Left lung (tissue), 10 donors: ENCODE results near the gene DDIAS. TPM values are rescaled to one million over a fixed set of nuclear protein-coding genes. Genes with fewer than 3 reads are reported as not detected.

Source experiments
- ATAC-seq: fragments of 200-7000 bp; cut with Tn5 transposase; one replicate; pipeline ENCODE4 v1.9.1; 2020; ENCODE audit warnings: moderate library complexity
- DNase-seq, 4 donors: peaks; one replicate each; pipeline ENCODE4 v3.0.0-alpha.2; 2013 to 2020
- H3K27ac ChIP-seq, 2 donors: fragments of 200-600 bp; sonication (generic) in 1 of 2; one replicate each; pipeline versions ENCODE4 v1.5.0 to v1.8.0; 2020 to 2021
- H3K27me3 ChIP-seq, 2 donors: fragments of 200-600 bp; sonication (generic) in 1 of 2; one replicate each; pipeline versions ENCODE4 v1.5.0 to v1.8.0; 2020 to 2021
- H3K36me3 ChIP-seq, 2 donors: fragments of 200-600 bp; sonication (generic) in 1 of 2; one replicate each; pipeline versions ENCODE4 v1.5.0 to v1.8.0; 2020 to 2021
- H3K4me1 ChIP-seq, 2 donors: fragments of 200-600 bp; one replicate each; pipeline ENCODE4 v1.8.0; 2021
- H3K4me3 ChIP-seq, 2 donors: fragments of 200-600 bp; sonication (generic) in 1 of 2; one replicate each; pipeline versions ENCODE4 v1.5.0 to v1.8.0; 2020 to 2021; ENCODE audit warnings: mild to moderate bottlenecking in 1 of 2
- H3K9me3 ChIP-seq, 2 donors: fragments of 200-600 bp; sonication (generic) in 1 of 2; one replicate each; pipeline versions ENCODE4 v1.5.0 to v1.8.0; 2020 to 2021
- CTCF ChIP-seq, 2 donors: fragments of 200-600 bp; sonication (generic) in 1 of 2; IDR thresholded peaks; one replicate each; pipeline versions ENCODE4 v1.5.0 to v1.8.0; 2021; ENCODE audit warnings: antibody characterized with exemption in 2 of 2
- intact Hi-C, 2 donors: fragments of 100-400 bp; cut with DNase I; formaldehyde crosslinking; loops; one replicate each; pipeline versions ENCODE4 v1.11.2 to v1.14.2; 2022
- polyA plus RNA-seq, 6 donors: library from polyadenylated mRNA; unstranded; fragments of 120-200 nt; gene quantifications; one replicate each; pipeline ENCODE4 v1.2.1, GENCODE V29; 2013; ENCODE audit not compliant: insufficient read length in 6 of 6
- total RNA-seq, 2 donors: library from RNA; stranded (reverse); fragmentation: NEBNext Ultra II Directional; extraction: Animal tissue kit (Norgen Biotek cat#: 25700); gene quantifications; one replicate each; pipeline ENCODE4 v1.2.1, GENCODE V29; 2021
- donor health status: DM: no; HTN: yes; CAD: no.
- donor health status: DM: no; HTN: no; CAD: no.

Gene DDIAS
- total and polyA plus RNA-seq, 8 donors: 2.9 to 7.3 (median 5.3) TPM

DNA sequence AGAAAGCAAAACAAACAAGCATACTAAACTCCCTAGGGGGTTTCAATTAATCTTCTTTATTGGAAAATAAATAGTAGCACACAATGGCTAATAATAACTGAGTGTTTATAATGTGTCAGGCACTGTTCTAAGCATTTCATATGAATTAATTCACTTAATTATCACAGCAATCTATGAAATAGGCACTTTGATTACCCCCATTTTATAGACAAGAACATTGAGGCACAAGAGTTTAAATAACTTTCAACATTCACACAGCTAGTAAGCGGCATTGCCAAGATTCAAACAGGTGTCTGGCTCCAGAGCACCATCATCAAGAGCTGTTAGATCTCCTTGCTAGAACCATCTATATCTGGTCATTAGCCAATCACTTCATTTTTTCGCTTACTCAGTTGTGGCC is 44.4 kb upstream of the DDIAS start:
- Histone ChIP-seq H3K4me3 (no peak overlapping the region), H3K4me1 (peaks cover 0 to 4% of the 10 kb centered on the region in 2 donors), H3K36me3 (no peaks in the 10 kb centered on the region), H3K9me3 (no peaks in the 10 kb centered on the region), H3K27me3 (no peaks in the 10 kb centered on the region), H3K27ac (no peak overlapping the region)
- ATAC-seq: no peak
- no peak for DNase-seq
- intact Hi-C loops: no loop called here
- TF ChIP-seq CTCF (IDR thresholded peaks at IDR 0.05): no peak

- H3K9me3 ChIP-seq: no peaks in the 10 kb centered on the region
- H3K27me3 ChIP-seq: no peaks in the 10 kb centered on the region
- no peak overlapping the region for H3K4me3 ChIP-seq
- no peak for TF ChIP-seq CTCF (IDR thresholded peaks at IDR 0.05)
- no peak overlapping the region for H3K27ac ChIP-seq
- ATAC-seq (no peak), DNase-seq (no peak)
- intact Hi-C loops: no loop called here
- H3K36me3 ChIP-seq: no peaks in the 10 kb centered on the region
- peaks cover 0 to 4% of the 10 kb centered on the region in 2 donors for H3K4me1 ChIP-seq
Observed at GRCh38 chr11:82858133-82858532, 43.4 kb upstream of the DDIAS start.

DNA sequence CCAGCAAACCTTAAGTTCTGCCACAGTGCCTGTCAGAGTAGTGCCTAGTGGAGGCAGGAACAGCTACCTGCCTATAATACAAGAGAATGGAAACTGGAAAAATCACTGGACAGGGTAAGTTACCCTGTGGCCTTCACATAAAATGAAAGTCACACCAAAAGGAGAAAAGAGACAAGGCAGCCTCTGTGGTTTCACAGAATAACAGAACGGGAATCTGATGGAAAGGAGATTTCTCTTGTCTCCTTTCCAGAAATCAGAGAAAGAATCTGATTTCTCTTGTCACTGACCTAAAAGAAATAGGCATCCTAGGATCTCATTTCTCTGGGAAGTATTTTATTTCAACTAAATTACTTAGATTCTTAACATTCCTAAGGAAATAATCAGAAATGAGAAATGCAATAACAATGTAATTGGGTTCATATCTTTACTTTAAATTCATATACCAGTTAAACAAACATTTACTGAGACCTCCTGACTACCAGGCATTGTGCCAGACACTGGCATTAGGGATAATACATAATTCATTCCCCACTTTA is 42.9 kb upstream of the DDIAS start:
- H3K27ac ChIP-seq: no peak overlapping the region
- H3K9me3 ChIP-seq: no peaks in the 10 kb centered on the region
- peaks cover 0 to 4% of the 10 kb centered on the region in 2 donors for H3K4me1 ChIP-seq
- no peak for TF ChIP-seq CTCF (IDR thresholded peaks at IDR 0.05)
- no peaks in the 10 kb centered on the region for H3K36me3 ChIP-seq
- no peaks in the 10 kb centered on the region for H3K27me3 ChIP-seq
- H3K4me3 ChIP-seq: no peak overlapping the region
- ATAC-seq: no peak
- intact Hi-C loops: no loop called here
- DNase-seq: no peak

DNA sequence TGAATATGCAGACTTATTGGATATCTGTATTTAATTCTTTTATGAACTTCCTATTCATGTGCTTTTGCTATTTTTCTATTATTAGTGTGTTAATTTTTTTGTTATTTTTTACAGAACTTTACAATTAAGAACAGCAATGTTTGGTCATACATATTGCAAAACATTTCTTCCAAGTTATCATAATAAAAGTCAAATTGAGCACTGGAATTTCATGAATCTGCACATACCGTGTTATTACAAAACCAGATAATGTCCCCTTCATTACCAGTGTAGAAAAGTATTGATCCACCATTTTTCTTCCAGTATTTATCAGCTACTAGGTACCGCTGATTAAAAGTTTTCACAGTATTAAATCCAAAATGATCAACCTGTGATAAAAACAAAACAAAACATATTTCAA is 41.8 kb upstream of the DDIAS start:
- no peak for TF ChIP-seq CTCF (IDR thresholded peaks at IDR 0.05)
- no peaks in the 10 kb centered on the region for H3K27me3 ChIP-seq
- intact Hi-C loops: no loop called here
- no peaks in the 10 kb centered on the region for H3K9me3 ChIP-seq
- ATAC-seq: no peak
- no peak overlapping the region for H3K4me3 ChIP-seq
- H3K4me1 ChIP-seq: peaks cover 0 to 14% of the 10 kb centered on the region in 2 donors
- no peaks in the 10 kb centered on the region for H3K36me3 ChIP-seq
- no peak for DNase-seq
- H3K27ac ChIP-seq: no peak overlapping the region

DNA sequence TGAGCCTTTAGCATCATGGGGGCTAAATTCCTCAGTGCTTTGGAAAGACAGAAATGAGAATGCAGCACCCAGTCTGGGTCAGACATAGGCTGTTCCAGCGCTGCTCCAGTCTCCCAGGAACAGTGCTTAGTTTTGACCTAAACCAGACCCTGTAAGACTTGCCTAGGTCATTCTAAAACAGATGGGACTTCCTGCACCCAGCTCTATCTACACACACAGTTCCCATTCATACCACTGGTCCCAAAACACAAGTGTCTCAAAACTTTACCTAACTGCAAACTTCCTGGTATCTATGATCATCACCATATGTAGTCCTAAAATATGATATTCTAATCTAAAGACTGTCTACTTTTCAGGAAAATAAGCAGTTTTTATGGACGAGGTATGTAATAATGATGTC is 39.2 kb upstream of the DDIAS start:
- no peak for DNase-seq
- no peak overlapping the region for H3K27ac ChIP-seq
- H3K27me3 ChIP-seq: no peaks in the 10 kb centered on the region
- no peak for TF ChIP-seq CTCF (IDR thresholded peaks at IDR 0.05)
- ATAC-seq: no peak
- H3K4me1 ChIP-seq: peaks cover 0 to 17% of the 10 kb centered on the region in 2 donors
- intact Hi-C loops: no loop called here
- H3K4me3 ChIP-seq: no peak overlapping the region
- no peaks in the 10 kb centered on the region for H3K9me3 ChIP-seq
- no peaks in the 10 kb centered on the region for H3K36me3 ChIP-seq
